Measurements from ENCODE around the gene CDKAL1.

DNA sequence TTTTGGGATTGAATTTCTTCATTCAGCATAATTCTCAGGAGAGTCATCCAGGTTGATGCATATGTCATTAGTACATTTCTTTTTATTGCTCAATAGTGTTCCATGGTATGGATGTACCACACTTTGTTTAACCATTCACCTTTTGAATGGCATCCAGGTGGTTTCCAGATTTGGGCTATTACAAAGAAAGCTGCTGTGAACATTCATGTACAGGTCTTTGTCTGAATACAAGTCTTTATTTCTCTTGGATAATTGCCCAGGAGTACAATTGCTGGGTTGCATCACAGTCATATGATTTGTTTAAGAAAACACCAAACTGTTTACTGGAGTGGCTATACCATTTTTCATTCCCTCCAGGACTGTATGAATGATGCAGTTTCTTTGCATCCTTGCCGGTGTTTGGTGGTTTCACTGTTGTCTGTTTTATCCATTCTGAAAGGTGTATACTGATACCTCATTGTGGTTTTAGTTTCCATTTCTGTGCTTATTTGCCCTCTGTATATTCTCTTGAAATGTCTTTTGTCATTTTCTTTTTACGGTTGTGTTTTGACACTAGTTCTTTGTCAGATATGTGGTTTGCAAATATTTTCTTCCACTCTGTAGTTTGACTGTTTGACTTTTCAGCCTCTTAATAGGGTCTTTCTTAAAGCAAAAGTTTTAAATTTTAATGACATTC lies 8.8 kb downstream of the CDKAL1 start:
- TF ChIP-seq, protein P1, sequence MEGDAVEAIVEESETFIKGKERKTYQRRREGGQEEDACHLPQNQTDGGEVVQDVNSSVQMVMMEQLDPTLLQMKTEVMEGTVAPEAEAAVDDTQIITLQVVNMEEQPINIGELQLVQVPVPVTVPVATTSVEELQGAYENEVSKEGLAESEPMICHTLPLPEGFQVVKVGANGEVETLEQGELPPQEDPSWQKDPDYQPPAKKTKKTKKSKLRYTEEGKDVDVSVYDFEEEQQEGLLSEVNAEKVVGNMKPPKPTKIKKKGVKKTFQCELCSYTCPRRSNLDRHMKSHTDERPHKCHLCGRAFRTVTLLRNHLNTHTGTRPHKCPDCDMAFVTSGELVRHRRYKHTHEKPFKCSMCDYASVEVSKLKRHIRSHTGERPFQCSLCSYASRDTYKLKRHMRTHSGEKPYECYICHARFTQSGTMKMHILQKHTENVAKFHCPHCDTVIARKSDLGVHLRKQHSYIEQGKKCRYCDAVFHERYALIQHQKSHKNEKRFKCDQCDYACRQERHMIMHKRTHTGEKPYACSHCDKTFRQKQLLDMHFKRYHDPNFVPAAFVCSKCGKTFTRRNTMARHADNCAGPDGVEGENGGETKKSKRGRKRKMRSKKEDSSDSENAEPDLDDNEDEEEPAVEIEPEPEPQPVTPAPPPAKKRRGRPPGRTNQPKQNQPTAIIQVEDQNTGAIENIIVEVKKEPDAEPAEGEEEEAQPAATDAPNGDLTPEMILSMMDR (IDR thresholded peaks at IDR 0.05), result no peak
- no peak for TF ChIP-seq POLR2A (IDR thresholded peaks at IDR 0.05)
- TF ChIP-seq EP300 (IDR thresholded peaks at IDR 0.05), result no peak

Measured in tibial nerve (tissue), 4 donors.